GM12874 (cell line): ENCODE results near the gene TPD52L1.

Experiments
- CTCF ChIP-seq: IDR thresholded peaks from 2 replicates; pipeline ENCODE4 v1.5.1; 2011; ENCODE audit warnings: low read depth, mild to moderate bottlenecking, control low read depth, low read length, moderate library complexity; ENCODE audit not compliant: insufficient read depth

Gene TPD52L1

GRCh38 chr6:125114248-125114858 is 39.2 kb upstream of the TPD52L1 start:
- TF ChIP-seq CTCF, result peak; percentile 42; the same call in 1 of the 2 replicates

DNA sequence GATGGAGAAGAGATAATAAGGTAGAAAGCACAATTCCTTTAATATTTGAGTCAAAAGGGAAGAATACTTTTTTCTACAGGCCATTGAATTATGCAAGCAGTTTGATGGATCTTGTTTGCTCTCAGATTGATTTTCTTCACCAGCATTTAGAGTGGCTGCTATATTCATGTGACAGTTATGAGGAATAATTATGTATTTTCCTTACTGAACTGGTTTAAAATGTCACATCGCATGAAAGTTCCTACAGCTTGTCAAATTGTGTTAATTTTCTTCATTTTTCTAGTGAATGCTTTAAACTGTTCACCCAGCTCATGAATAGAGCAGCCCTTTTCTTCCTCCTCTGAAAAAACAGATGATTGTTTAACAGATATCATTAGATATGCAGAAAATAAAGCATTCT is 37.4 kb upstream of the TPD52L1 start:
- TF ChIP-seq CTCF, result no peak

DNA sequence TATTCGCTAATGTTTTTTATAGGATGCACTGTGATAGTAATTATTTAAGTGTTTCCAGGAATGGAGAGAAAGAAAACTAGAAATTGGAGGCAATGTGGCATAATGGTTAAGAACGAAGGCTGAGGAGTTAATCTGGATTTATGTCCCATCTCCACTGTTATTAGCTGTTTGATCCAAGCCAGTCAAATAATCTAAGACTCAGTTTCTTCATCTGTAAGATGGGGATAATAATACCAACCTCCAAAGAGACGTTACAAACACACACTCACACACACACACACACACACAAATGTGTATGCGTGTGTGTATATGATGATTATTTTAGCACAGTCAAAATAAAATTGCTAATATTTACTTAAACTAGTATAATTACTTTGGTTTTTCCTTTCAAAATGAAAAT is 36.9 kb upstream of the TPD52L1 start:
- TF ChIP-seq CTCF, result no peak

DNA sequence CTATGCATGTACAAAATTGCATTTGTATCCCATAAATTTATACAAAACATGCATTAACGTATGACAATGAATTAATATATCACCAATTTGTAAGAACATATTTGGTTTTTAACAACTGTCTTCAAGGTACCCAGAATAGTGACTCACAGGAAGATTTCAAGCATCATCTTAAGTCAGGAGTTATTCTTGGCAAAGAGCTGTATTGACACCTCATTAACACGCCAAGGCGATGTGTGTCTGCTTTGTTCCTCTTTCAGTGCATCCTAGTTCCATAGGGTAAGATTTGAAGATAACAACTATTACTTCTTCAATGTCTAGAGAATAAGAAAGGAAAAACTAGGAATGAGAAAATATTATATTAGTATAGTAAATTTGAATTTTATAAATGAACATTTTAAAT is 35.8 kb upstream of the TPD52L1 start:
- no peak for TF ChIP-seq CTCF

DNA sequence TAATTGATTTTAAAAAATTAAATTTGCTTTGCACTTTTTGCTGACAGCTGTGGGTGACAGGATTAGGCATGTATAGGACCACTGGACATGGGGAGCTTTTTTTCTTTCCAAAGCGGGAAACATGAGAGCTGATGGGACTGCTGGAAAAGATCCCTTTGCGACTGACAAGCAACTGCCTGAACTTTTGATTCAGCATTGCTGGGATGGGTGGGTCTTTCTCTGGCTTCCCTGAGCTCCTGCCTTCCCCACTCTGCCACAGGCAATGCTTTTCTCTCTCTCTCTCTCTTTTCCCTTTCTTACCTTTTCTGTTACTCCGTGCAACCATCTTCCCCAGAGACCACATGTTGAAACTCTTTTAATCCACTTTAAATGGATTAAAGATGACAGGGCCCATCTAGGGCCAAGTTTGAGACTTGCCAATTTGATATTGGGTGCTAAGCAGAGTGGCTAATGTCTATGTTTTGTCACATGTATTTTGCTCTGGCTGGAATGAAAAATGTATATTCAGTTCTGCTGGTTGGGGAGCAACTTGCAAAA is 33.5 kb upstream of the TPD52L1 start:
- TF ChIP-seq CTCF, result no peak

GRCh38 chr6:125121894-125122293 is 31.7 kb upstream of the TPD52L1 start:
- TF ChIP-seq CTCF, result no peak

DNA sequence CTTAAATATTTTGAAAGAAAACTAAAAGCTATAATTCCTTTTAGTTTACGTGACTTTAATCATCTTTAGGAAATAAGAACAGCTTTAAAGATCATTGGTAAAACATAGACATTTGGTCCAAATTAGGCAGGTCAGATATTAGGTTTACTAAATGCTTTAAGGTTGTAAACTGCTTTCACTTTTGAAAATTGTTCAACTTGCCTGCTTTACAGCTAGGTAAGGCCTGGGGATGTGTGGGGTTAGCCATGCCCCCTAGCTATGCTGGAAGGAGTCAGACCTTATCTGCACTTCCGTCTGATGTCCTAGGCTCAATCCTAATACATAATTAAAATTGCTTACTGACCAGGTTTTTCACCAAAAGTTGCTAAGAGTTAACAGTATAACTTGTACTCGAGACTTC is 30.5 kb upstream of the TPD52L1 start:
- no peak for TF ChIP-seq CTCF
